ENCODE results near the gene ZFR. TPM values are rescaled to one million over a fixed set of nuclear protein-coding genes. Genes with fewer than 3 reads are reported as not detected.

The ZFR gene
- total RNA-seq, 1 donor from 2014 or later, result 77.1 TPM

- no peak for TF ChIP-seq CTCF (IDR thresholded peaks at IDR 0.05)
- H3K4me1 Mint-ChIP-seq (ENCODE audit: low read depth), result peaks cover 8% of the 10 kb centered on the region
- H3K9me3 Mint-ChIP-seq (ENCODE audit: low read depth), result no peaks in the 10 kb centered on the region
- H3K27me3 Mint-ChIP-seq (ENCODE audit: low read depth), result no peaks in the 10 kb centered on the region
- peaks cover 16% of the 10 kb centered on the region for H3K36me3 Mint-ChIP-seq (ENCODE audit: low read depth)
- H3K27ac Mint-ChIP-seq (ENCODE audit: unreplicated experiment), result no peak overlapping the region
- no peak overlapping the region for H3K4me3 Mint-ChIP-seq (ENCODE audit: unreplicated experiment)
- DNase-seq (ENCODE audit: low spot score), result no peak
Observed at GRCh38 chr5:32357658-32358057, 86.9 kb downstream of the ZFR start.

GRCh38 chr5:32355686-32356085, 88.9 kb downstream of the ZFR start:
- TF ChIP-seq CTCF (IDR thresholded peaks at IDR 0.05), result no peak
- DNase-seq (ENCODE audit: low spot score), result no peak
- no peaks in the 10 kb centered on the region for H3K27me3 Mint-ChIP-seq (ENCODE audit: low read depth)
- no peaks in the 10 kb centered on the region for H3K9me3 Mint-ChIP-seq (ENCODE audit: low read depth)
- peaks cover 14% of the 10 kb centered on the region for H3K36me3 Mint-ChIP-seq (ENCODE audit: low read depth)
- H3K4me3 Mint-ChIP-seq (ENCODE audit: unreplicated experiment), result no peak overlapping the region
- no peak overlapping the region for H3K27ac Mint-ChIP-seq (ENCODE audit: unreplicated experiment)
- peaks cover 13% of the 10 kb centered on the region for H3K4me1 Mint-ChIP-seq (ENCODE audit: low read depth)

- Mint-ChIP-seq H3K36me3 (ENCODE audit: low read depth) (peaks cover 14% of the 10 kb centered on the region), H3K4me1 (ENCODE audit: low read depth) (peaks cover 13% of the 10 kb centered on the region), H3K4me3 (ENCODE audit: unreplicated experiment) (no peak overlapping the region), H3K27ac (ENCODE audit: unreplicated experiment) (no peak overlapping the region), H3K9me3 (ENCODE audit: low read depth) (no peaks in the 10 kb centered on the region), H3K27me3 (ENCODE audit: low read depth) (no peaks in the 10 kb centered on the region)
- no peak for TF ChIP-seq CTCF (IDR thresholded peaks at IDR 0.05)
- no peak for DNase-seq (ENCODE audit: low spot score)
Observed at GRCh38 chr5:32353420-32353819, 91.1 kb downstream of the ZFR start.

- no peak for TF ChIP-seq CTCF (IDR thresholded peaks at IDR 0.05)
- Mint-ChIP-seq H3K4me1 (ENCODE audit: low read depth) (peaks cover 13% of the 10 kb centered on the region), H3K27me3 (ENCODE audit: low read depth) (no peaks in the 10 kb centered on the region), H3K36me3 (ENCODE audit: low read depth) (peaks cover 12% of the 10 kb centered on the region), H3K9me3 (ENCODE audit: low read depth) (peaks cover under 1% of the 10 kb centered on the region), H3K4me3 (ENCODE audit: unreplicated experiment) (no peak overlapping the region), H3K27ac (ENCODE audit: unreplicated experiment) (no peak overlapping the region)
- no peak for DNase-seq (ENCODE audit: low spot score)
Observed at GRCh38 chr5:32352685-32353084, 91.9 kb downstream of the ZFR start.

GRCh38 chr5:32346869-32347268, 97.7 kb downstream of the ZFR start:
- Mint-ChIP-seq H3K27me3 (ENCODE audit: low read depth) (no peaks in the 10 kb centered on the region), H3K9me3 (ENCODE audit: low read depth) (peaks cover 9% of the 10 kb centered on the region), H3K4me1 (ENCODE audit: low read depth) (peaks cover 4% of the 10 kb centered on the region)

More at GRCh38 chr5:32346869-32347268, 97.7 kb downstream of the ZFR start:
- Mint-ChIP-seq H3K27ac (ENCODE audit: unreplicated experiment) (no peak overlapping the region), H3K36me3 (ENCODE audit: low read depth) (no peaks in the 10 kb centered on the region), H3K4me3 (ENCODE audit: unreplicated experiment) (no peak overlapping the region)
- TF ChIP-seq CTCF (IDR thresholded peaks at IDR 0.05), result no peak
- no peak for DNase-seq (ENCODE audit: low spot score)

All from chondrocyte (in vitro differentiated cells).